GM19238 (cell line): ENCODE measurements around the gene DCP1A.
A peak's percentile ranks its signal among the peaks of the same experiment; 100 is the strongest.
"Not testable (repeated sequence)": the region's sequence is repeated elsewhere in the genome, so short reads cannot be mapped to it uniquely, and the experiment has no call there.

Experiments used
- DNase-seq: peaks from one replicate; pipeline ENCODE4 v3.0.0; 2011; ENCODE audit warnings: low spot score; ENCODE audit not compliant: insufficient read length

DCP1A gene

GRCh38 chr3:53267766-53268165, 79.6 kb downstream of the DCP1A start:
- no peak for DNase-seq

GRCh38 chr3:53264718-53265117, 82.6 kb downstream of the DCP1A start:
- no peak for DNase-seq

GRCh38 chr3:53263907-53264306, 83.4 kb downstream of the DCP1A start:
- DNase-seq = no peak

- no peak for DNase-seq
These were observed 85.6 kb downstream of the DCP1A start for GRCh38 chr3:53261712-53262111.

GRCh38 chr3:53260286-53260785, 87.0 kb downstream of the DCP1A start:
- DNase-seq = no peak

- no peak for DNase-seq
These were observed 87.7 kb downstream of the DCP1A start for GRCh38 chr3:53259427-53260259.

GRCh38 chr3:53258600-53259426, 88.5 kb downstream of the DCP1A start:
- no peak for DNase-seq

- no peak for DNase-seq
These were observed 89.9 kb downstream of the DCP1A start for GRCh38 chr3:53257465-53257864.

- DNase-seq = no peak
These were observed 90.7 kb downstream of the DCP1A start for GRCh38 chr3:53256704-53257055.

- DNase-seq = peak; percentile 94
These were observed 91.3 kb downstream of the DCP1A start, which contains the start of gene TKT for GRCh38 chr3:53255775-53256703. TKT (minus strand) TSS chr3:53256022; CDS start chr3:53255942, 80 bp downstream.

GRCh38 chr3:53255423-53255774, 91.9 kb downstream of the DCP1A start:
- peak; percentile 64 for DNase-seq

- DNase-seq = peak; percentile 80
These were observed 92.6 kb downstream of the DCP1A start for GRCh38 chr3:53254509-53255422.

GRCh38 chr3:53253707-53254508, 93.4 kb downstream of the DCP1A start:
- DNase-seq = no peak

GRCh38 chr3:53252947-53253322, 94.4 kb downstream of the DCP1A start:
- DNase-seq = not testable (repeated sequence)

- no peak for DNase-seq
These were observed 95.0 kb downstream of the DCP1A start for GRCh38 chr3:53252096-53252946.

- DNase-seq = no peak
These were observed 96.3 kb downstream of the DCP1A start for GRCh38 chr3:53250881-53251605.

- no peak for DNase-seq
These were observed 96.9 kb downstream of the DCP1A start for GRCh38 chr3:53250453-53250852.

GRCh38 chr3:53248161-53248560, 99.2 kb downstream of the DCP1A start:
- no peak for DNase-seq
